Sciatic nerve (tissue), 2 donors: ENCODE measurements around the gene LDLRAD1. TPM values are rescaled to one million over a fixed set of nuclear protein-coding genes. Genes with fewer than 3 reads are reported as not detected.
A peak's percentile ranks its signal among the peaks of the same experiment; 100 is the strongest.

ENCODE experiments used
- ATAC-seq: fragments of 200-7000 bp; cut with Tn5 transposase; one replicate; pipeline ENCODE4 v1.9.1; 2020; ENCODE audit warnings: mild to moderate bottlenecking, moderate library complexity
- DNase-seq: peaks from one replicate; pipeline ENCODE4 v3.0.0-alpha.2; 2020; ENCODE audit warnings: low spot score
- intact Hi-C: fragments of 100-400 bp; cut with DNase I; formaldehyde crosslinking; loops from one replicate; pipeline ENCODE4 v1.14.2; 2022
- microRNA-seq: library from miRNA; unstranded; fragments of <30 nt; microRNA quantifications from one replicate; pipeline ENCODE4 v1.2.0, GENCODE V29; 2020
- total RNA-seq: library from RNA; stranded (reverse); fragmentation: NEBNext Ultra II Directional; extraction: Animal tissue kit (Norgen Biotek cat#: 25700); gene quantifications from one replicate; pipeline ENCODE4 v1.2.1, GENCODE V29; 2021
- donor health status: DM: no; HTN: no; CAD: no.
- donor health status: DM: no; HTN: no; CAD: no.

The LDLRAD1 gene
- total RNA-seq, 1 donor from 2014 or later, result not detected

GRCh38 chr1:53966794-53967193, 51.2 kb downstream of the LDLRAD1 start:
- no peak for DNase-seq
- no peak for ATAC-seq
- intact Hi-C loops, result no loop called here

DNA sequence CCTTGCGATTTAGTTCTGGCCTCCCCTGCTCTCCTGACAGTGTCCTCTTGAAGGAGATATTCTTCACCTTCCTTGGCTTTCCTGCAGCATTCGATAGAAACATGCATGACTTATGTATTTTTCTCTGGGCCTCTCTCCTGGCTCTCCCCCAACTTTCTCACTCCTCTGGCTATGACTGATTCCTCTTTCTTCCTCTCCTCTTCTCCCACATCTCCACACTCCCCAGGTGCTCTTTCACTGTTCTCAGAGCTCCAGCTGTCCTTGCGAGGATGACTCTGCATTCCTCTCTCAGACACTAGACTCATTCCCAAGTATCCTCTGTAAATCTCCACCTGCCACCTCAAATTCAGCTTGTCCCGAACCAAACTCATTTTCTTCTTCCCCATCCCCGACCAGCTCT, 53.9 kb downstream of the LDLRAD1 start:
- intact Hi-C loops, result loop anchor here (5.0 kb wide), 1 partner anchor 63 kb away; no protein-coding TSS in a partner anchor
- no peak for ATAC-seq
- no peak for DNase-seq

- intact Hi-C loops, result loop anchor here (5.0 kb wide), 1 partner anchor 64 kb away; no protein-coding TSS in a partner anchor
- DNase-seq (no peak), ATAC-seq (no peak)
Measured at GRCh38 chr1:53963460-53963859, 54.5 kb downstream of the LDLRAD1 start.

GRCh38 chr1:53962395-53962794, 55.6 kb downstream of the LDLRAD1 start:
- DNase-seq (no peak), ATAC-seq (no peak)
- intact Hi-C loops, result loop anchor here (5.0 kb wide), 1 partner anchor 65 kb away; no protein-coding TSS in a partner anchor

DNA sequence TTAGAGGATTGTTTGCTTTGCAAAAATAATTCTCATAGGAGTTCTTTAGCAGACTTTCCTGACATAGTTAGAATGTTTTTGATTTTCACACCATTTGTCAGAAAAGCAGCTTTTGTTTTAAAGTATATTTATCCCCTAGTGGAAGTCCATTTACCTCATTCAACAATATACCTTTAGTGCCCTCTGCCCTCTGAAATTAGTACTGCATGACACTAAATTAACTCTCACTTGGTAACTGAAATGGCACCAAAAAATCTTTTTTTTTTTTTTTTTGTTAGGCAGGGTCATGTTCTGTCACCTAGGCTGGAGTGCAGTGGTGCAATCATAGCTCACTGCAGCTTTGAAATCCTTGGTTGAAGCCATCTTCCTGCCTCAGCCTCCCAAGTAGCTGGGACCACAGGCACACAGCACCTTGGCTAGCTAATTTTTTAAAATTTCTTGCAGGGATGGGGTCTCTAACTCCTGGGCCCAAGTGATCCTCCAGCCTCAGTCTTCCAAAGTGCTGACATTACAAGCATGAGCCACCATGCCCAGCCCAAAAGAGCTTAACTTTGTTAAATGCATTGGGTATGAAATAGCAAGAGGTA, 58.2 kb downstream of the LDLRAD1 start:
- DNase-seq (no peak), ATAC-seq (no peak)
- intact Hi-C loops, result loop anchor here (5.0 kb wide), 1 partner anchor 68 kb away; no protein-coding TSS in a partner anchor

Small RNA genes within 50 kb of the gene (microRNA-seq; reads per million reads assigned to microRNA genes)
- gene MIR4781, result 3.6 reads per million, percentile 4 among the genes with 10 or more reads in this experiment

Other genes starting within 250 kb of the LDLRAD1 start
- gene NDC1, start 179.9 kb downstream of the LDLRAD1 start, total RNA-seq, result 8.0 TPM
- 16.6 TPM for gene YIPF1, start 128.4 kb downstream of the LDLRAD1 start, total RNA-seq
- not detected for gene DIO1, start 124.0 kb downstream of the LDLRAD1 start, total RNA-seq
- 33.5 TPM for gene IFT25, start 72.5 kb downstream of the LDLRAD1 start, total RNA-seq
- 26.9 TPM for gene LRRC42, start 71.8 kb downstream of the LDLRAD1 start, total RNA-seq
- gene TMEM59, start 35.0 kb upstream of the LDLRAD1 start, total RNA-seq, result 283 TPM
- 7.7 TPM for gene TCEANC2, start 35.4 kb upstream of the LDLRAD1 start, total RNA-seq
- 0.22 TPM for gene CDCP2, start 134.8 kb upstream of the LDLRAD1 start, total RNA-seq
- 8.1 TPM for gene CYB5RL, start 181.8 kb upstream of the LDLRAD1 start, total RNA-seq
- gene MRPL37, start 182.0 kb upstream of the LDLRAD1 start, total RNA-seq, result 31.1 TPM